Measurements from ENCODE around the gene GSTM5.

DNA sequence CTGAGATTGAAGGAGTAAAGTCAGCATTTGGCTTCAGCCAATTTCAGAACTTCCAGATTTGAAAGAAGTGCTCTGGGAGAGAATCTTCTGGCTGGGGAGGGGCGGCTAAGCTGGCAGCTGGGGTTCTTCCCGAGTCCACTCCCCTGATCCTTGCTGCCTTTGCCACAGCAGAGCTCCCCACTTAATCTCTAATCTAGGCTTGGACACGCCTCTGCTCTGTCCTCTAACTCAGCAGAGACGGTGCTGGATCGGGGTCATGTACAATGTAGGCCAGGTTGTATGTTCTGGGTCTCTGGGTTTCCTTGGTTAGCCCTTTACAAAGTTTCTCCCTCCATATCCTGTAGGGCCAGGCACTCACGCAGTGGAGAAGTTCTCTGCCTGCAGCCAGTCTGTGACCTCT lies 38.9 kb downstream of the GSTM5 start:
- no peak for TF ChIP-seq POLR2A (IDR thresholded peaks at IDR 0.05; ENCODE audit: low read depth, low read length)
- TF ChIP-seq POLR2AphosphoS5 (IDR thresholded peaks at IDR 0.05; ENCODE audit: low read depth, low read length), result no peak

All from GM12891 (cell line).